Caco-2 (cell line): ENCODE results near the gene RAB29. TPM values are rescaled to one million over a fixed set of nuclear protein-coding genes. Genes with fewer than 3 reads are reported as not detected.
A peak's percentile ranks its signal among the peaks of the same experiment; 100 is the strongest.

Source experiments
- BruUV-seq: library from RNA; stranded (reverse); fragments of 400-500 nt; replicated peaks from 2 replicates; lab custom pipeline; 2021; lab: Mats Ljungman, UMichigan
- CTCF ChIA-PET: fragments of 300-600 bp; sonication (Branson Sonifier 250); formaldehyde crosslinking; loops from one replicate; lab custom pipeline; 2022; ENCODE audit warnings: antibody characterized with exemption; lab: Charles Lee
- POLR2A ChIA-PET: fragments of 300-600 bp; sonication (Branson Sonifier 250); formaldehyde crosslinking; loops from one replicate; lab custom pipeline; 2022; ENCODE audit warnings: antibody characterized with exemption; lab: Charles Lee
- DNase-seq, 2 experiments: peaks; one replicate each; pipeline versions ENCODE4 v3.0.0 to v3.0.0-alpha.2; 2020 to 2022
- H3K27me3 ChIP-seq: replicated peaks from 2 replicates; pipeline ENCODE4 v1.6.0; 2011; ENCODE audit warnings: low read length; ENCODE audit not compliant: control insufficient read depth, insufficient read depth
- H3K36me3 ChIP-seq: 2 replicates; pipeline ENCODE4 v1.5.1; 2011; ENCODE audit warnings: low read length; ENCODE audit not compliant: control insufficient read depth, insufficient read depth
- H3K4me1 ChIP-seq: fragments of 250-450 bp; sonication (Bioruptor Pico); 2 replicates; pipeline ENCODE4 v1.5.1; 2020; ENCODE audit warnings: mild to moderate bottlenecking
- H3K4me3 ChIP-seq: 2 replicates; pipeline ENCODE4 v1.5.1; 2011; ENCODE audit warnings: low read depth, mild to moderate bottlenecking, control low read depth, low read length
- H3K9me3 ChIP-seq: fragments of 250-450 bp; sonication (Bioruptor Pico); 2 replicates; pipeline ENCODE4 v1.5.1; 2020; ENCODE audit warnings: mild to moderate bottlenecking, moderate library complexity
- H3K27ac Mint-ChIP-seq: one replicate; pipeline ENCODE4 v1.8.0; 2022; ENCODE audit warnings: mixed read lengths; ENCODE audit not compliant: unreplicated experiment
- H3K27me3 Mint-ChIP-seq: one replicate; pipeline ENCODE4 v1.8.0; 2022; ENCODE audit warnings: mixed read lengths; ENCODE audit not compliant: insufficient read depth, unreplicated experiment
- H3K36me3 Mint-ChIP-seq: one replicate; pipeline ENCODE4 v1.8.0; 2022; ENCODE audit warnings: mild to moderate bottlenecking, mixed read lengths; ENCODE audit not compliant: insufficient read depth, unreplicated experiment
- H3K4me1 Mint-ChIP-seq: one replicate; pipeline ENCODE4 v1.8.0; 2022; ENCODE audit warnings: low read depth, mixed read lengths; ENCODE audit not compliant: unreplicated experiment
- H3K4me3 Mint-ChIP-seq: one replicate; pipeline ENCODE4 v1.8.0; 2022; ENCODE audit warnings: mild to moderate bottlenecking, moderate library complexity, mixed read lengths; ENCODE audit not compliant: unreplicated experiment
- H3K9me3 Mint-ChIP-seq: one replicate; pipeline ENCODE4 v1.8.0; 2022; ENCODE audit warnings: mixed read lengths; ENCODE audit not compliant: unreplicated experiment
- intact Hi-C: fragments of 100-400 bp; cut with micrococcal nuclease; formaldehyde crosslinking; loops from one replicate; pipeline ENCODE4 v1.10.0; 2022; ENCODE audit not compliant: unreplicated experiment
- total RNA-seq: library from RNA; stranded (reverse); gene quantifications from 2 replicates; pipeline ENCODE4 v1.2.3, GENCODE V29; 2022
- TF ChIP-seq, protein P1 (sequence below), 2 experiments: fragments of 200-600 bp in 1 of 2; IDR thresholded peaks; 1 replicate in 1 of 2; 2 replicates in 1 of 2; pipeline versions ENCODE4 v1.5.1 to v1.8.0; 2011 to 2022; ENCODE audit warnings: antibody characterized with exemption in 1 of 2, control low read depth in 1 of 2, inconsistent platforms in 1 of 2, low read depth in 1 of 2, low read length in 1 of 2, mild to moderate bottlenecking in 1 of 2, moderate library complexity in 1 of 2; ENCODE audit not compliant: insufficient read depth in 1 of 2, severe bottlenecking in 1 of 2, unreplicated experiment in 1 of 2

The RAB29 gene
- total RNA-seq, 1 experiment from 2014 or later, result 11.0 TPM

DNA sequence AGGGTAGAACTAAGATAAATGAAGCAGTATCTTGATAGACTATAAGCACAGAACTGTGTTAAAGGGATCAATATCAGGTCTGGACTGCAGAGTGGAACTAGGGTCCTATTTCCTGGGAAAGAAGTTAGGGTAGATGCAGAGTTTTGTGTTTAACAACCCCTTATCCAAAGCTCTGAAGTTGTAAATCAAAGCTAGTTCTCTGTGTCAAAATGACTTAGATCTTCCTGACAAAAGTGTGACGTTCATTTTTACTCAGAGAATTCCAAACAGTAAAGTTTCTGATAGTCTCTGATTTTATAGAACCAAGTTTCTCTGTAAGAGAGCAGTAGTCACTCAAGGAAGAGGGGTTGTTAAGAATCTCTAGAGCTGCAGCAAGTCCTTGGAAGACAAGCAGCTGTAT lies 33.6 kb downstream of the RAB29 start:
- Histone ChIP-seq H3K4me3 (no peak overlapping the region), H3K9me3 (no peaks in the 10 kb centered on the region), H3K4me1 (0 out of 2 replicates have a peak, but pooled peaks cover 3% of the 10 kb centered on the region), H3K27me3 (no peaks in the 10 kb centered on the region), H3K36me3 (no peaks in the 10 kb centered on the region; the same call in 1 of the 2 replicates)
- no peak overlapping the region for H3K27ac Mint-ChIP-seq
- POLR2A ChIA-PET, result interaction anchor here (0.6 kb wide), 1 partner anchor 289 kb away, joined by 3 read pairs; no protein-coding TSS in a partner anchor
- CTCF ChIA-PET, result interaction anchor here (0.6 kb wide), 1 partner anchor 84 kb away, joined by 7 read pairs; no protein-coding TSS in a partner anchor
- intact Hi-C loops, result no loop called here
- H3K27me3 Mint-ChIP-seq, result no peaks in the 10 kb centered on the region
- H3K4me1 Mint-ChIP-seq, result peaks cover 10% of the 10 kb centered on the region
- no peaks in the 10 kb centered on the region for H3K9me3 Mint-ChIP-seq
- TF ChIP-seq, protein P1, sequence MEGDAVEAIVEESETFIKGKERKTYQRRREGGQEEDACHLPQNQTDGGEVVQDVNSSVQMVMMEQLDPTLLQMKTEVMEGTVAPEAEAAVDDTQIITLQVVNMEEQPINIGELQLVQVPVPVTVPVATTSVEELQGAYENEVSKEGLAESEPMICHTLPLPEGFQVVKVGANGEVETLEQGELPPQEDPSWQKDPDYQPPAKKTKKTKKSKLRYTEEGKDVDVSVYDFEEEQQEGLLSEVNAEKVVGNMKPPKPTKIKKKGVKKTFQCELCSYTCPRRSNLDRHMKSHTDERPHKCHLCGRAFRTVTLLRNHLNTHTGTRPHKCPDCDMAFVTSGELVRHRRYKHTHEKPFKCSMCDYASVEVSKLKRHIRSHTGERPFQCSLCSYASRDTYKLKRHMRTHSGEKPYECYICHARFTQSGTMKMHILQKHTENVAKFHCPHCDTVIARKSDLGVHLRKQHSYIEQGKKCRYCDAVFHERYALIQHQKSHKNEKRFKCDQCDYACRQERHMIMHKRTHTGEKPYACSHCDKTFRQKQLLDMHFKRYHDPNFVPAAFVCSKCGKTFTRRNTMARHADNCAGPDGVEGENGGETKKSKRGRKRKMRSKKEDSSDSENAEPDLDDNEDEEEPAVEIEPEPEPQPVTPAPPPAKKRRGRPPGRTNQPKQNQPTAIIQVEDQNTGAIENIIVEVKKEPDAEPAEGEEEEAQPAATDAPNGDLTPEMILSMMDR (IDR thresholded peaks at IDR 0.05; ENCODE audit: insufficient read depth in 1 of 2, low read depth in 1 of 2, low read length in 1 of 2, severe bottlenecking in 1 of 2, unreplicated experiment in 1 of 2), result no peak
- no peak for DNase-seq
- H3K4me3 Mint-ChIP-seq, result no peak overlapping the region
- peaks cover 41% of the 10 kb centered on the region for H3K36me3 Mint-ChIP-seq
- no TSS peak for BruUV-seq

DNA sequence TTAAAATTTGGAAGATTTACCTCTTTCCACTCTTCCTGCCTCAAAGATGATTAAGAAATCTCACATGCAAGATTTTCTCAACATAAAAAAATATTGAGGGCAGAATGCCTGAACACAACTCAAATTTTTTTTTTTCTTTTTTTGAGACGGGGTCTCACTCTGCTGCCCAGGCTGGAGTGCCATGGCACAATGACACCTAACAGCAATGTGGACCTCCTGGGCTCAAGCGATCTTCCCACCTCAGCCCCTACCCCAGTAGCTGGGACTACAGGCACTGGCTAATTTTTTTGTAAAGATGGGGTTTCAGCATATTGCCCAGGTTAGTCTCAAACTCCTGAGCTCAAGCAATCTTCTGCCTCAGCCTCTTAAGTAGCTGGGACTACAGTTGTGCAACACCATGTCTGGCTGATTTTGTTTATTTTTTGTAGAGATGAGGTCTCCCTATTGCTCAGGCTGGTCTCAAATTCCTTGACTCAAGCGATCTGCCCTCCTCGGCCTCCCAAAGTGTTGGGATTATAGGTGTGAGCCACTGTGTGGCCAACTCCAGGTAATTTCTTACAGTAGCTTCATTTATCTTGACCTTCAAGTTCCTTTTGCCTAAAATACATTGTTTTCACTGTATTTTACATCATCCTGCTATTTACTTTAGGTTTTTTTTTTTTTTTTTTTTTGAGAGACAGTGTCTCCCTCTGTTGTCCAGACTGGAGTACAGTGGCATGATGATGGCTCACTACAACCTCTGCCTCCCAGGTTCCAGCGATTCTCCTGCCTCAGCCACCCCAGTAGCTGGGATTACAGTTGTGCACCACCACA lies 35.7 kb downstream of the RAB29 start:
- Histone ChIP-seq H3K9me3 (no peaks in the 10 kb centered on the region), H3K4me3 (no peak overlapping the region), H3K27me3 (no peaks in the 10 kb centered on the region), H3K36me3 (peaks cover 2% of the 10 kb centered on the region; the same call in 1 of the 2 replicates), H3K4me1 (no peaks in the 10 kb centered on the region)
- Mint-ChIP-seq H3K27me3 (no peaks in the 10 kb centered on the region), H3K4me1 (peaks cover 10% of the 10 kb centered on the region), H3K27ac (no peak overlapping the region), H3K4me3 (no peak overlapping the region), H3K36me3 (peaks cover 42% of the 10 kb centered on the region), H3K9me3 (no peaks in the 10 kb centered on the region)
- ChIA-PET CTCF (interaction anchor here (0.6 to 1.5 kb wide), 5 partner anchors 81 to 1886 kb away, joined by 3 to 15 read pairs (median 8); no protein-coding TSS in a partner anchor), POLR2A (interaction anchor here (0.8 to 1.0 kb wide), 2 partner anchors 9 to 10 kb away, joined by 6 to 18 read pairs; no protein-coding TSS in a partner anchor)
- intact Hi-C loops, result no loop called here
- DNase-seq, result peak in 1 of 2 experiments; percentile 23
- TF ChIP-seq, protein P1 (IDR thresholded peaks at IDR 0.05; ENCODE audit: insufficient read depth in 1 of 2, low read depth in 1 of 2, low read length in 1 of 2, severe bottlenecking in 1 of 2, unreplicated experiment in 1 of 2), result peak in 1 of 2 experiments; percentile 36
- no TSS peak for BruUV-seq

DNA sequence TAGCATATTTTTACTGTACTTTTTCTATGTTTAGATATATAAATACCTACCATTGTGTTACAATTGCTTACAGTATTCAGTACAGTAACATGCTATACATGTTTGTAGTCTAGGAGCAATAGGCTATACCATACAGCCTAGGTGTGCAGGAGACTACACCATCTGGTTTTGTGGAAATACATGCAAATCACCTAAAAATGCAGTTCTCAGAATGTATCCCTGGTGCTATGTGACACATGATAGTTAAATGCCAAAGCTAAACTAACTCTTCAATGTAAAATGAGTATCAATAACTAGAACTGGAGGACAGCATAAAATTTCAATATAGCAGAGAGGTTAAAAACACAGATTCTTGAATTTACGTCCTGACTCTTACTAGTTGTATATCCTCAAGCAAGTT lies 40.1 kb downstream of the RAB29 start:
- Histone ChIP-seq H3K4me1 (no peaks in the 10 kb centered on the region), H3K27me3 (no peaks in the 10 kb centered on the region), H3K36me3 (peaks cover 2% of the 10 kb centered on the region; the same call in 1 of the 2 replicates), H3K9me3 (no peaks in the 10 kb centered on the region), H3K4me3 (no peak overlapping the region)
- DNase-seq, result no peak
- Mint-ChIP-seq H3K27ac (no peak overlapping the region), H3K27me3 (no peaks in the 10 kb centered on the region), H3K4me3 (no peak overlapping the region), H3K9me3 (no peaks in the 10 kb centered on the region), H3K36me3 (peaks cover 37% of the 10 kb centered on the region), H3K4me1 (peaks cover 7% of the 10 kb centered on the region)
- intact Hi-C loops, result no loop called here
- TF ChIP-seq, protein P1 (IDR thresholded peaks at IDR 0.05; ENCODE audit: insufficient read depth in 1 of 2, low read depth in 1 of 2, low read length in 1 of 2, severe bottlenecking in 1 of 2, unreplicated experiment in 1 of 2), result no peak
- ChIA-PET POLR2A (no interaction called here), CTCF (no interaction called here)
- no TSS peak for BruUV-seq
